ENCODE results near the gene ZFHX2.

Gene ZFHX2

DNA sequence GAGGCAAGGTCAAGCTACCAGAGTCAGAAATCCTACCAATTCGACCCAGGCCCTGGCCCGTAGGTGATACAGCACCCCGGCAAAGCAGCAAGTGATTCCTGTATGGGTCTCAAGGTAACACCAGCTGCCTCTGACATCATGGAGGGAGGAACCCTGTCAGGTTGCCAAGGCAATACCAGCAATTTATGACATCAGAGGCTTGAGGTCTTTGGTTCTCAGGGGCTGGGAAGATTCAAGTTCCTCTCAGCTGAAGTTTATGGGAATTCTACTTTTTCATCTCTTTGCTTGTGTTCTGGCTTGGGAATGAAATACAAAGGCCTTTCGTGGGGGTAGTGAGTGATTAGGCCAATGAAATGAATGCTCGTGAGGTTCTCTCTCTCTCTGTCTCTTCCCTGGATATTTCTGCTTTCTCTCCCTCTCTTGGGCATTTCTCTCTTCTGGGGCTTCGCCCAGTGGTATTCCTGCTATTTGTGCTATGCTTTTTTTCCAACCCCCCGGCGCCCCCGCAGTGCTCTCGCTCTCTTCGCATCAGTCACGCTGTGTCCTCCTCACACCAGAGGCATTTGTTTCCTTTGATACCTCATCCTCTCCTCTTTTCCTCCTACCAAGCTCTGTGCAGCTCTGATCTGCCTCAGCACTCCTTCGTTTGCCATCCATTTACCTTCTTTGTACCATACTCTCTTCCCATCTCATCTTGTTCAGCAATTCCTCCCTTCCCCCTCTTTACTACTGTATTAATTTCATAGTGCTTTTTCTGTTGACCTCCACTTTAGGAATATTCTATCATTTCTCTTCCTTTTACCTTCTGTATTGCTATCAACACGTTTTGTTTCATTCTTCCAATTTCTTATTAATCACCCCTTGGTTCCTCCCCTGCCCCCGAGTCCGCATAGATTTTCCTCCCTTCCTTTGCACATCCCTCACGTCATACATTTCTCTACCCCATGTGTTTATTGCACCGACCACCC, 2.9 kb downstream of the ZFHX2 start:
- no peak for TF ChIP-seq ZFX (IDR thresholded peaks at IDR 0.05; ENCODE audit: borderline replicate concordance)
- H3K27ac ChIP-seq, result no peak overlapping the region

DNA sequence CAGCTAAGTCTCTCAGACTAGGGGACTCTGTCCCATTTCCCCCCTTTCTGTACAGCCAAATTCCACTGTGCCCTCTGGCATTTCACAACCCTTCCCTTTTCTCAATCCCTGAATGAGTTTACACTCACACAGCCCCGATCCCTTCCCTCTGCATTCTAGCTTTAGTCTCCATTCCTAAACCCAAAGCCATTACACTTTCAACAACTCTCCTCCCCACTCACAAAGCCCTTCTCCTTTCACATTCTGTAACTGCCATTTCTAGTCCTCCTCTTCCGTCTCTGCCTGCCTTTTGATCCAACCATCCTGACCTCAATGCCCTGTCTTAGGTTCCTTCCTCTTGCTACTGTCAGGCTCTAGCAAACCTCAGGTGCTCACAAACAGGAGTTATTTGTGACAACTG, 3.6 kb downstream of the ZFHX2 start:
- TF ChIP-seq ZFX (IDR thresholded peaks at IDR 0.05; ENCODE audit: borderline replicate concordance), result no peak
- TF ChIP-seq, protein P1, sequence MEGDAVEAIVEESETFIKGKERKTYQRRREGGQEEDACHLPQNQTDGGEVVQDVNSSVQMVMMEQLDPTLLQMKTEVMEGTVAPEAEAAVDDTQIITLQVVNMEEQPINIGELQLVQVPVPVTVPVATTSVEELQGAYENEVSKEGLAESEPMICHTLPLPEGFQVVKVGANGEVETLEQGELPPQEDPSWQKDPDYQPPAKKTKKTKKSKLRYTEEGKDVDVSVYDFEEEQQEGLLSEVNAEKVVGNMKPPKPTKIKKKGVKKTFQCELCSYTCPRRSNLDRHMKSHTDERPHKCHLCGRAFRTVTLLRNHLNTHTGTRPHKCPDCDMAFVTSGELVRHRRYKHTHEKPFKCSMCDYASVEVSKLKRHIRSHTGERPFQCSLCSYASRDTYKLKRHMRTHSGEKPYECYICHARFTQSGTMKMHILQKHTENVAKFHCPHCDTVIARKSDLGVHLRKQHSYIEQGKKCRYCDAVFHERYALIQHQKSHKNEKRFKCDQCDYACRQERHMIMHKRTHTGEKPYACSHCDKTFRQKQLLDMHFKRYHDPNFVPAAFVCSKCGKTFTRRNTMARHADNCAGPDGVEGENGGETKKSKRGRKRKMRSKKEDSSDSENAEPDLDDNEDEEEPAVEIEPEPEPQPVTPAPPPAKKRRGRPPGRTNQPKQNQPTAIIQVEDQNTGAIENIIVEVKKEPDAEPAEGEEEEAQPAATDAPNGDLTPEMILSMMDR (IDR thresholded peaks at IDR 0.05), result no peak
- H3K27ac ChIP-seq, result no peak overlapping the region

DNA sequence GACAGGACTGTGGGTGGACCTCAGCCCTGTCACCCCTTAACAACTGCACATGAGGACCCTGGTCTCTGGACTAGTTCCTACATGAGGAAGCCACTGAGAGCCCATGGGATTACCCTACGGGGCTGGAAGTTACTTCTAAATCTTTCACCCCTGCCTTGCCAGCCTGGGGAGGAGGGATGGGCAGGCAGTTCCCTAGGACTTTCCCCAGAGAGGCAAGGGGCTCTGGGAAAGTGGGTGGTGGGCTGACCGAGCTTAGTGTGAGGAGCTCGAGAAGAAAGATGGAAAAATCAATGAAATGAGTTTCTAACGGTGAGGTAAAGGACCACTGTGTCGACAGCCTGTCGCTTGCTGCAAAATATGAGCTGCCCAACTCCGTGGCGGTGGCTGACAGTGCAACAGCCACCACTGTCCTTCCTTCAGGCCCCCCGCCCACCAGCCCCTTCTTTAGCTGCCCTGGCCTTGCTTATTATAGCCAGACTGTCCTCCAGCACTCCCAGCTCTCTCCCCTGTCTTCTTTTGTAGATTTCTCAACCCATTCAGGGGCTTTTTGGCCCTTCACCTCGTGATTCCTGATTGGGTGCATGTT, 5.0 kb downstream of the ZFHX2 start:
- TF ChIP-seq ZFX (IDR thresholded peaks at IDR 0.05; ENCODE audit: borderline replicate concordance), result no peak
- TF ChIP-seq, protein P1 (IDR thresholded peaks at IDR 0.05), result no peak
- H3K27ac ChIP-seq, result no peak overlapping the region

DNA sequence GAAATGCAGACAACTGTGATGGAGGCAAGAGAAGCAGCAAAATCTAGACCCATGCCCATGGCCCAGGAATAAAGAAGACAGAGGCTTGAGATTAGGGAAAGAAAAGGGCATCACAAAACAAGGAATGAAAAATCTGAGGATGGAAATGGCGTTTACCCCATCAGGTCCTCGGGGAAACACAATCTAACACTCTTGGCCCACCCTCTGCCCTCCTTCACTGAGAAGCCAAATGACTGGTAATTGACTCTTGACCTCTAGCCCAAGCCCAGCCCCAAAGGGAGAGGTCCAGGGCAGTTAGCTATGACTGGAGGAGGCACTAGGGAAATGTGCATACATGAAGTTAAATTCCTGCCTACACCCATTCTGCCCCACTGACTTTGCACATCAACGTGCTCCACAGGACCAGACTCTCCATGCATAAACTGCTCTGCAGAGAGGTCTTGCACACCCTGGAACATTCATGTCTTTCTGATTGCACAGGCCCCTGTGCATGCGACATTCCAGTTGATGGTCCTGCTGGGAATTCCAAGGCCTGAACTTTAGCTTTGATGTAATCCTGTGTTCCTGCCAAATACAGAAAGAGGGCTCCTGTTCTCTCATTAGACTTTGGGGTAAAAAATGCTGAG, 5.7 kb downstream of the ZFHX2 start:
- no peak overlapping the region for H3K27ac ChIP-seq
- TF ChIP-seq, protein P1 (IDR thresholded peaks at IDR 0.05), result no peak
- TF ChIP-seq ZFX (IDR thresholded peaks at IDR 0.05; ENCODE audit: borderline replicate concordance), result no peak

DNA sequence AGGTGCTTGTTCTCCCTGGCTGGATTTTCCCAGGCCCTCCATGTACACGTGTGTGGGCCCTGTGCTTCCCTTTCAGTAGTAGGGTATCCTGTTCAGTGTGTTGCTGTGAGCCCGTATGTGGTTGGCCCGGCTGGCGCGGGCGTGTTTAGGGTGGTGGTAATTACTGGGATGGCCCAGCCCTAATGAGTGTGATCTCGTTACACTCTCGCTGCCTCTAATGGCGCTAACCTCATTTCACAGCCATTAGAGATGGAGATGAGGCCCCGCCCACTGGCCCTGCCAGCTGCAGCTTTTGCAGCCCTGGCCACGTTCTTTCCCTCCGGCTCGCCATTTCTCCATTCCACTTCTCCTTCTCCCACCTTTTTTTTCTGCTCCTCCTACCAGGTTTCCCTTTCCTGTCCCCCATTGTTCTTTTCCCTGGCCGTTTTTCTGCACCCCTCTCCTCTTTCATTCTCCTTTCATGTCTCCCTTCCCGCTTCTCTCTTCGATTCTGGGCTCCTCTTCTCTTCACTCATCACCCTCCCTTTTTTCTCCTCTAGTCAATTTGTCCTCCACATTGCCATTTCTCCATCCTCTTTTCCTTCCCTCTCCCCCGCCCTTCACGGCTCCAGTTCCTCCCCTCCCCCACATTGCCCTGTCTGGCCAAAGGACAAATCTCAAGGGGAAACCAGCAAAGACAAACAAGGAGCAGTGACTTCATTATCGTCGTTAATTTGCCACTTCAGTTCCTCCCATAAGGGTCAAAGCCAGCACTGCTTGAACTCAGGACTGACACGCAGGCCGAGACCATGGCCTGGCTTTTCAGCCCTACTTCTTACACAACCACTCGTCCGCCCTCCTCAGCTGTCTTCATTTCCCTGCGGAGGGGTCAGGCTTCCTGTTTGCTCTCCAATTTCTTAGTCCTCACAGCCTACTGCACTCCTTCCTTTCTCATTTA, 6.8 kb downstream of the ZFHX2 start:
- TF ChIP-seq, protein P1 (IDR thresholded peaks at IDR 0.05), result no peak
- no peak for TF ChIP-seq ZFX (IDR thresholded peaks at IDR 0.05; ENCODE audit: borderline replicate concordance)
- no peak overlapping the region for H3K27ac ChIP-seq

DNA sequence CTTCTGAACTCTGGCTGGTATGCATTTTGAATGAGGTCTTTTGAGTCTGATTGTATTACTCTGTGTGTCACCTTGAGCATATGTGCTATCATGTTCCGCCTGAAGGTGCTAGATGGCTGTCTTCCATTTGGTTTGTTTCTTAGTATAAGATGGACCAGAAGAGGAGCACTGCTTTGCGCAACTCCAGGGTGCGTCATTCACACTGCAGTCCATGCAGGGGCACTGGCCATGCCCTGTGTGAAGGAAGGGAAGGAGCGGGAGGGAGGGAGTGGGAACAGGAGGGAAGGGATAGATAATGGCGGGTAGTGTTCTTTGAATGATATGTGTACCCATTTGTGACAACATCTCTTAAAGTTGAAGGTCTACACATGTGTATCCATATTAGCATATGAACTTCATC, 8.2 kb downstream of the ZFHX2 start:
- TF ChIP-seq, protein P1 (IDR thresholded peaks at IDR 0.05), result no peak
- TF ChIP-seq ZFX (IDR thresholded peaks at IDR 0.05; ENCODE audit: borderline replicate concordance), result no peak
- no peak overlapping the region for H3K27ac ChIP-seq

DNA sequence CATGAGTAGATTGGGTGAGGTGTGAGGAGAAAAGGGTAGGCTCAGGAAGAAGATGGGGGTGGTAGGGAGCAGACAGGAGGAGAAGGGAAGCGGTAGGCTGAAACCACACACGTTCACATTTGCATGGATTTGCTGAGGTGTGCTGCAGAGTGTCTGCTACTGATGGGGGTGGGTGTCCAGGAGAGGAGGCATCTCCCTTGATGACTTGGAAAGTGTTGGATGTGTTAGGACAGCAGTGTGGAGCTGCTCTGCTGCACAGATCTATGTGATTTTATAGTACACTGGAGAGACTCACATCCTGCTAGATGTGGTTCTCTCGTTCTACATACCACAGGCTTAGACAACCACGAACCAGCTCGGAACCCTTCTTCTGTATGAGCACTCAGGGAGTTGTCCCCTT, 9.3 kb downstream of the ZFHX2 start:
- TF ChIP-seq ZFX (IDR thresholded peaks at IDR 0.05; ENCODE audit: borderline replicate concordance), result no peak
- TF ChIP-seq, protein P1 (IDR thresholded peaks at IDR 0.05), result no peak
- H3K27ac ChIP-seq, result no peak overlapping the region
